ENCODE results near the gene SRPRB.

DNA sequence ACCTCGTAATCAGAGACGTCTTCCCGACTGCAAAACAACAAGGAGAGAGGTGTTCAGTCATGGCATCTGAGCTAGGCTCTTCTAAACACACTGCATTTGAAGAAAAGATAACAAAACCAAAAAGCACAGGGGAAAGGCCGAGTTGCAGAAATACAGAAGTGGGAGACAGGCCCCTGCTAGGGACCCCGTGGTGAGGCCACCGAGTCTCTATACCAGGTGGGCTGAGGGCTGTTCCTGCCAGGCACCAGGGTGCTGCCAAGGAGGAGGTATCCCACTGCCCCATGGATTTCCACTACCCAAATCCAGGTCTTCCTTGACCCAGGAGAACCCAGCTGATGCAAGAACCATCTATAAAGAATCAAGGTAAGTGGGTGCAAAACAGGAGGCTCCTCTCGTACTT is 59.0 kb downstream of the SRPRB start:
- TF ChIP-seq EZH2 (IDR thresholded peaks at IDR 0.05; ENCODE audit: low read length, unreplicated experiment) (no peak), EZH2phosphoT487 (IDR thresholded peaks at IDR 0.05; ENCODE audit: borderline replicate concordance, low read length) (no peak)
- TF ChIP-seq, protein P1, sequence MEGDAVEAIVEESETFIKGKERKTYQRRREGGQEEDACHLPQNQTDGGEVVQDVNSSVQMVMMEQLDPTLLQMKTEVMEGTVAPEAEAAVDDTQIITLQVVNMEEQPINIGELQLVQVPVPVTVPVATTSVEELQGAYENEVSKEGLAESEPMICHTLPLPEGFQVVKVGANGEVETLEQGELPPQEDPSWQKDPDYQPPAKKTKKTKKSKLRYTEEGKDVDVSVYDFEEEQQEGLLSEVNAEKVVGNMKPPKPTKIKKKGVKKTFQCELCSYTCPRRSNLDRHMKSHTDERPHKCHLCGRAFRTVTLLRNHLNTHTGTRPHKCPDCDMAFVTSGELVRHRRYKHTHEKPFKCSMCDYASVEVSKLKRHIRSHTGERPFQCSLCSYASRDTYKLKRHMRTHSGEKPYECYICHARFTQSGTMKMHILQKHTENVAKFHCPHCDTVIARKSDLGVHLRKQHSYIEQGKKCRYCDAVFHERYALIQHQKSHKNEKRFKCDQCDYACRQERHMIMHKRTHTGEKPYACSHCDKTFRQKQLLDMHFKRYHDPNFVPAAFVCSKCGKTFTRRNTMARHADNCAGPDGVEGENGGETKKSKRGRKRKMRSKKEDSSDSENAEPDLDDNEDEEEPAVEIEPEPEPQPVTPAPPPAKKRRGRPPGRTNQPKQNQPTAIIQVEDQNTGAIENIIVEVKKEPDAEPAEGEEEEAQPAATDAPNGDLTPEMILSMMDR (conservative IDR thresholded peaks at IDR 0.05; ENCODE audit: low read depth, low read length) = no peak

Data from PC-3 (cell line).